Urinary bladder (tissue), 4 donors: Measurements from ENCODE around the gene HRAS. TPM values are rescaled to one million over a fixed set of nuclear protein-coding genes. Genes with fewer than 3 reads are reported as not detected.
"Not testable (repeated sequence)": the region's sequence is repeated elsewhere in the genome, so short reads cannot be mapped to it uniquely, and the experiment has no call there.

ENCODE experiments used
- DNase-seq: peaks from one replicate; pipeline ENCODE4 v3.0.0-alpha.2; 2015; ENCODE audit errors: extremely low spot score
- H3K27ac ChIP-seq: one replicate; pipeline ENCODE4 v1.5.1; 2013; ENCODE audit warnings: low read depth, mild to moderate bottlenecking, moderate library complexity
- H3K36me3 ChIP-seq: one replicate; pipeline ENCODE4 v1.6.1; 2013; ENCODE audit warnings: mild to moderate bottlenecking, moderate library complexity; ENCODE audit not compliant: insufficient read depth
- H3K4me1 ChIP-seq: one replicate; pipeline ENCODE4 v1.6.1; 2013; ENCODE audit warnings: mild to moderate bottlenecking, moderate library complexity; ENCODE audit not compliant: insufficient read depth
- H3K4me3 ChIP-seq: one replicate; pipeline ENCODE4 v1.5.1; 2013; ENCODE audit warnings: low read depth, low read length
- WGBS: extraction: QIAGEN DNeasy Blood & Tissue Kit; methylation state at CpG from one replicate; pipeline ENCODE4 v1.1.7; 2013; 5-methylcytosine and 5-hydroxymethylcytosine counted together
- polyA plus RNA-seq: library from polyadenylated mRNA; stranded (reverse); fragments of 200-250 nt; gene quantifications from one replicate; pipeline ENCODE4 v1.2.3, GENCODE V29; 2013
- total RNA-seq: library from RNA; depleted of rRNA; stranded (reverse); fragments of >200 nt; gene quantifications from one replicate; pipeline ENCODE4 v1.2.3, GENCODE V29; 2014
- donor health status: healthy with polysubstance abuse.
- donor health status: healthy.

Gene HRAS
- total and polyA plus RNA-seq, 2 donors: 8.7 to 79.0 TPM

DNA sequence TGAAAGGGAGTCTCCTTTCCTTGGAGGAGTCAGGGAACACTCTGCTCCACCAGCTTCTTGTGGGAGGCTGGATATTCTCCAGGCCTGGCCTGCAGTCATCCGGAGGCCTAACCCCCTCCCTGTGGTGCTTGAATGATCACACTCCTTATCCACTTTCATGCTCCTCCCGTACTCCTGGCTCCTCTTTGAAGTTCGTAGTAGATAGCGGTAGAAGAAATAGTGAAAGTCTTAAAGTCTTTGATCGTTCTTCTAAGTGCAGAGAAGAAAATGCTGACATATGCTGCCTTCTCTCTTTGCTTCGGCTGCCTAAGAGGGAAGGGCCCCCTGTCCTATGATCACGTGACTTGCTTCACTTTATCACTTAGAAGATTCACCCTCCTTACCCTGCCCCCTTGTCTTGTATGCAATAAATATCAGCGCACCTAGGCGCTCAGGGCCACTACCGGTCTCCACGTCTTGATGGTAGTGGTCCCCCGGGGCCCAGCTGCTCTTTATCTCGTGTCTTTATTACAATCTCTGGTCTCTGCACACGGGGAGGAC is 38.7 kb upstream of the HRAS start:
- not testable (repeated sequence) for H3K4me3 ChIP-seq, H3K27ac ChIP-seq, H3K36me3 ChIP-seq, H3K4me1 ChIP-seq
- peak; percentile 28 for DNase-seq
- 64% methylated on average over 14 of the region's 14 CpGs for WGBS

DNA sequence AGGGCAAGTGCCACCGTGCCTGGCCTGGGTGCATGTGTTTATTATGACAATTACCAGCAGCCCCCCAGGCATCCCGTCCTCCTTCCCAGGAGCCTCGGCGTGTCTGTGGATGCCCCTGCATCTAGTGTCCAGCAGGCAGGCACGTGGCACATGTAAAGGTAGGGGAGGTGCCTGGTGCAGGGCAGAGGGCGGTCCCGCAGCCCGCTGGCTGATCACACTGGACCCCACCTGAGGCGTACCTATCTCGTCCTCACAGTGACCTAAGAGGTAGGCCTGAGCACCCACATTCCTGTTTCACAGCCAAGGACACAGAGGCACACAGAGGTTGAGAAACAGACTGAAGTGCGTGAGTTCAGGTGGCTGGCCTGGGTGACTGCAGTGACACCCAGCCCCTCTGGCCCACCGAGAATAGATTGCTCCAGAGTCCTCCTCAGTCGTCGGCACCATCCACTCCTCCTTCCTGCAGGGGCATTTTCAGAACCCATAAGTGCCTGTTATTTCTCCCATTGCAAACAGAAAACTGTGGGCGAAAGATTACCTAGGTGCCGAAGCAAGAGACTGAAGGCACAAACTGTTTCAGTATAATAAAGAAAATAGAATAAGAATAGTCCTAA is 37.9 kb upstream of the HRAS start:
- no peak for DNase-seq
- no peak overlapping the region for H3K27ac ChIP-seq
- H3K4me3 ChIP-seq: no peak overlapping the region
- H3K4me1 ChIP-seq: peaks cover 3% of the 10 kb centered on the region
- H3K36me3 ChIP-seq: no peaks in the 10 kb centered on the region
- WGBS: 94% methylated on average over 16 of the region's 16 CpGs

DNA sequence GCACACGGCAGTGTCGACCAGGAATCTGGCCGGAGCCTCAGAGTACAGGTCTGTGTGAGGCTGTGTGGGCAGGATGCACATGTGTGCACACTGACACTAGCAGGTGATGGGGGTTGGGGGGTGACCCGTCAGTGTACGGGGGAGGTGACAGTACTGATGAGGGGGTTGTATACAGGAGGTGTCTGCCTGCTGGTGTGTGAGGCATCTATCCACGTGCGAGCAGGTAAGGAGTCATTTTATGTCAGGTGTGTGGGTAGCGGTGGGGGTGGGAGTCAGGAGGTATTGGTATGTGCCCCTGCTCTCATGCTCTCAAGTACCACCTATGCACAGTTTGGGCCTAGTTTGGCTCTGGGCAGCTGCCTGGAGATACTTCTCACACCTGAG is 36.4 kb upstream of the HRAS start:
- DNase-seq: no peak
- no peak overlapping the region for H3K4me3 ChIP-seq
- WGBS: 72% methylated on average over 8 of the region's 8 CpGs
- no peak overlapping the region for H3K27ac ChIP-seq
- H3K36me3 ChIP-seq: no peaks in the 10 kb centered on the region
- H3K4me1 ChIP-seq: peaks cover 2% of the 10 kb centered on the region

DNA sequence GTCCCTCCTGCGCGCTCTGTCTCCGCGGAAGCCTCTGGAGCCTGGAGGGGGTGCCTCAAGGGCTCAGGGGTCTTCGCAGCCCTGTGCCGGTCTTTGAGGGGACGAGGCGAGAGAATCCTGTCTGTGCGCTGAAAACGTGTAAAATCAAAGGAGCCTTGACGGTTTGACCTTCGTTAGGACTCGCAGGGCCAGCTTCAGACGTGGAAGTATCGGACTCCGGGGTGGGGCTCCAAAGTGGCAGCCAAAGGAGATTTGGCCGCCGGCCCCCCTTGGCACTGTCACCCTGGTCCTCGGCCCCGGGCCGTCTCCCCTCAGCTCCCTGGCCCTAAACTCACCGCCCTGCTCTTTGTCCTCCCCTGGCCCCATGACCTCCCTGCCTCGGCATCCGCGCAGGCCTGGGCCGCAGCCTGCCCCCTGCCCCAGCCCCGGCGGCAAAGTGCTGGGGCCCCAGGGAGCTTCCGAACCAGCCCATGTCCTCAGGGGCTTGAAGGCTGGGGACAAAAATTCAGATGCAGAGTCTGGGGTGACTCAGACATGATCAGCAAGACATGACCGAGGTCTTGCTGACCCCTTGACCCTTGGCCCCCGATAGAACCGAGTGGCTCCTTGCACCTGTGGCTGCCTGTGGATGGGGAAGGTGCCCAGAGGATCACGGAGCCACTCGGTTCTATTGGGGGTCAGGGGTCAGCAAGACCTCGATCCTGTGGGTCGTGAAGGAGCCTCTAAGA is 33.9 kb upstream of the HRAS start:
- WGBS: 39% methylated on average over 36 of the region's 36 CpGs
- H3K4me3 ChIP-seq: peak overlapping the region; percentile 66
- no peak for DNase-seq
- H3K27ac ChIP-seq: peak overlapping the region; percentile 80
- peaks cover under 1% of the 10 kb centered on the region for H3K4me1 ChIP-seq
- H3K36me3 ChIP-seq: no peaks in the 10 kb centered on the region

DNA sequence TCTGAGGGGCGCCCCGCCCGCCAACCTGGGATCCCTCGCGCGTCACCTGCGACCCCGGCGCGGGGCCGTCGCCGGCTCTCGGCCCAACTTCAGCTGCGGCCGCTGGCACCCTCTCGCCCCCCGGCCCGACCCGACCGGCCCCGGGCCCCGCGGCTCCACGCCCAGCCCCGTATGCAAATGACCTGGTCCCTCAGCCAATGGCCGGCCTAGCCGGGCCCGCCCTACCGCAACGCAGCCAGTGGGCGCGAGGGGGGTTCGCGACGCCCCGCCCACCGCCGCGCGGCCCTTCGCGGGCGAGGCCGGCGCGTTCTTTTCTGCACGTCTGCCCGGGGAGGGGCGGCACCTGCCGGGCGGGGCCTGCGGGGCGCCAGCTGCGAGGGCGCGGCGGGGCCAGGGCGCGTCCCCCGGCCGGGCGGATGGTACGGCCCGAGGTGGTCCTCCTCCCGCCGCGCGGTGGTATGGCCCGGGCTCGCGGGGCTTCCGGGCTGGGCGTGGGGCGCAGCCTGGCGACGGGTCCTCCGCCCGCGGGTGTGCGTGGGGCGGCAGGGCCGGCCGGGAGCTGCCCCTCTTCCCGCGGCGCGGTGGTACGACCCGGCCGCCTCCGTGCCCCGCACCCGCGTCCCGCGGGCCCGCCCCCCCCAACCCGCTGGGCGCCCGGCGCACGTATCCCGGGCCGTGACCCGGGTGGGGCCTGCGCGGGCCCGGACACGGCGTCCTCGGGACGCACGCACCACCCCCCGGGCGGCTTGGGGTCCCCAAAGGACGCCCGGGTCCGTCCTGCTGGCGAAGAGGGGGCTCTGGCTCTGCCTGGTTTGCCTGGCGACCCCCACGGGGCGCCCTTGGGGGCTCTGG is 33.2 kb upstream of the HRAS start:
- WGBS: 1% methylated on average over 123 of the region's 123 CpGs
- DNase-seq: peak; percentile 74
- peak overlapping the region; percentile 66 for H3K4me3 ChIP-seq
- no peaks in the 10 kb centered on the region for H3K36me3 ChIP-seq
- no peaks in the 10 kb centered on the region for H3K4me1 ChIP-seq
- H3K27ac ChIP-seq: peak overlapping the region; percentile 80

DNA sequence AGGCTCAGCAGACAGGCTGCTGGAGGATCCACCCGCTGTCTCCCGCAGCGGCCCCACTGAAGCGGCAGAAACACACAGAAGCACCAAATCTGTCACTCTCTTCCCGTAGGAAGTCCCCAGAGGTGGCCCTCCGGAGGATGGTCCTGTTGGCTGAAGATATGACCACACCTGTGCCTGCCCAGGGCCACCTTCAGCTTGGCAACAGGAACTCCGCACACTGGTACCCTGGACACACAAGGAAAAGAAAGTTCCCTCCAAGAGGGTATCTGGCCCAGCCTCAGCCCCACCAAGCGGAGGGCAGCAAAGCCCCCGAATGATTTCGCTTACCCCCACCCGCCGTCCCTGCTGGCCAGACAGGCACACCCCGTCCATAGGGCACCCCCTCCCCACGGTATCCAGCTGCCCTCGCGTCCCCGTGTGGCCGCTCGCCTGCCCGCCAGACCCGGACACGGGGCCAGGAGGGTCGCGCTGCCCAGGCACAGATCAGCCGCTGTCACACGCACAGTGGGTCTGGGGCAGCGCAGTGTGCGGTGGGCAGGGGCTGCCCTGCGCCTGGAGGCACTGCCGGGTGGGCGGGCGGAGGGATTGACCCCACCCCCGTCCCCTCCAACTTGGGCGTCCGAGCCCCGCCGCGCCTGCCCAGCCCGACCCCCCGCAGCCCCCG is 32.4 kb upstream of the HRAS start:
- DNase-seq: no peak
- peak overlapping the region; percentile 66 for H3K4me3 ChIP-seq
- peak overlapping the region; percentile 71 for H3K27ac ChIP-seq
- WGBS: 22% methylated on average over 41 of the region's 41 CpGs
- H3K36me3 ChIP-seq: no peaks in the 10 kb centered on the region
- no peaks in the 10 kb centered on the region for H3K4me1 ChIP-seq

DNA sequence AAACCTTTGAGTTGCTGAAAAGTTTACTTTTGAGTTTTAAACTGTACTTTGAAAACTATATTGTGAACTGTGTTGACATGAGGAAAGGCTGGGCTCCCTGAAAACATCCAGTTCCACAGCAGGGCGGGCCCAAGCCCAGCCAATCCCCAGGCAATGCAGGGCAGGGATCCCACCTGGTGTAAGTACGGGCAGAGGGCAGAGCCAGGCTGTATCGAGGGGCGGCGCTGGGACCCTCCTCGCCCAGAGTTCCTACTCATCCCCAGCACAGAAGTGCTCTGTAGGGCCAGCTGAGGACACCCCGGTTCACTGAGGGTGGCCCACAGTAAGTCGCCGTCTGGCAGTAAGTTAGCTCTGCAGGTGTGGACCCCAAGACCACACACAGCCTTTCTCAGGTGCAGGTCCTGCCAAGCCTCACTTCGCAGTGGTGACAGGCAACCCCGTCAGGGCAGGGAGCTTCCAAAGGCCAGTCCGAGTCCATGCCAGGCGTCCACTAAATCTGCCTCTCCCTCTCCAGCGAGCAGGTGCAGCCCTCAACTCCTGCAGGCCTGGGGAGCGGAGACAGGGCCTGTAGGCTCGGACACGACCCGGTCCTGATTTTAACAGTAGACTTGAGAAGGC is 31.7 kb upstream of the HRAS start:
- H3K36me3 ChIP-seq: no peaks in the 10 kb centered on the region
- H3K4me1 ChIP-seq: no peaks in the 10 kb centered on the region
- 90% methylated on average over 18 of the region's 18 CpGs for WGBS
- DNase-seq: no peak
- H3K27ac ChIP-seq: no peak overlapping the region
- H3K4me3 ChIP-seq: no peak overlapping the region

DNA sequence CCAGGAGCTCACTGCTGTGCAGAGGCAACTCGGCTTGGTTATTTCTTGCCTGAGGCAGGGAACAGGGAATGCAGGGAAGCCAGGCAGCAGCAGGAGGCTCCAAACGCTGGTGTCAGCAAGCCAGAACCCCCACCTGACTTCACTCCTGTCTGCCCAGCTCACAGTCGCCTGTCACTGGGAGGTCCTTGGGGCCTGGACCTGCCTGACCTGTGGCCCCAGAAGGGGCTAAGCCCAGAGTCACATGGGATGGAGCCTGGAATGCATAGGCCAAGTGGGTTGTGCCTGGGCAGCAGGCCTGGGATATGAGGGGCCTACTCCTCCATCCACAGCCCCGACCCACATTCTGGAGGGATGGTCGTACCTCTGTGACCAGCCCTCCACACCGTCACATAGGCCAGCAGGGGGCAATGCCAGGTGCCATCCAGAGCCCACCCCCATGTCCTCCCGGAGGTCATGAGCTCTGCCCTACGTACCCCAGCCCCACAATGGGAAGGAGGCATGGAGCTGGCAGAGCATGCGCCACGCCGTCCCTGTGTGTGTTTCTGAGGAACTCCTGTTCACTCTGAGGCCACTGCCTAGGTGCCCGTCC is 30.6 kb upstream of the HRAS start:
- Histone ChIP-seq H3K4me3 (no peak overlapping the region), H3K27ac (no peak overlapping the region), H3K36me3 (no peaks in the 10 kb centered on the region), H3K4me1 (no peaks in the 10 kb centered on the region)
- no peak for DNase-seq
- WGBS: 84% methylated on average over 12 of the region's 12 CpGs

DNA sequence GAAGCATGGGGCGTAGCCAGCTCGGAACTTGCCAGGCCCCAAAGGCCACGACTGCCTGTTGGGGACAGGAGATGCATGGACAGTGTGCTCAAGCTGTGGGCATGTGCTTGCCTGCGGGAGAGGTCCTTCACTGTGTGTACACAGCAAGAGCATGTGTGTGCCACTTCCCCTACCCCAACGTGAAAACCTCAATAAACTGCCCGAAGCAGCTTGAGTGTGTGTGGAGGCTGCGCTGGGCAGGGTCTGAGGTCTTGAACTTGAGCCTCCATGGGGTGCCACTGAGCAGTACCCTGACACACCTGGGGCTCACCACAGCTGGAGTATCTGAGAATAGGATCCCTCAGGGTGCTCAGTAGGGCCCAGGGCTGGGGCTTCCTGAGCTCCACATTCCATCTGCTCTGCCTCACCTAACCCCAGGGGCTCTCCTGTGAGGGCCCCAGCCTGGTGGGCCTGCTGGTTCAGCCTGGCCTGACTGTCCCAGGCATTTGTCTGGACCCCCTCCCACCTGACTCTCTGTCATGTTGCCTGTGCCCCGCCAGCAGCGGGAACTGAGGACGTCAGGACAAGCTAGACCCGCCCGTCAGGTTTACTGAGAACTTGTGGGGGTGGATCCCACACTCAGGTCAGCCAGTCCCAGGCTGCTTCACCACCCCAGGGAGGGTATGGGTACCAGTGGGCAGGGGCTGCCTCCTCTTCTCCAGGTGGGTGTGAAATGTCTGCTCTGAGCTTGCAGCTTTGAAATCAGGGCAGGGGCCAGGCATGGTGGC is 28.6 kb upstream of the HRAS start:
- DNase-seq: no peak
- Histone ChIP-seq H3K4me1 (no peaks in the 10 kb centered on the region), H3K27ac (no peak overlapping the region), H3K36me3 (no peaks in the 10 kb centered on the region), H3K4me3 (no peak overlapping the region)
- 79% methylated on average over 12 of the region's 12 CpGs for WGBS

DNA sequence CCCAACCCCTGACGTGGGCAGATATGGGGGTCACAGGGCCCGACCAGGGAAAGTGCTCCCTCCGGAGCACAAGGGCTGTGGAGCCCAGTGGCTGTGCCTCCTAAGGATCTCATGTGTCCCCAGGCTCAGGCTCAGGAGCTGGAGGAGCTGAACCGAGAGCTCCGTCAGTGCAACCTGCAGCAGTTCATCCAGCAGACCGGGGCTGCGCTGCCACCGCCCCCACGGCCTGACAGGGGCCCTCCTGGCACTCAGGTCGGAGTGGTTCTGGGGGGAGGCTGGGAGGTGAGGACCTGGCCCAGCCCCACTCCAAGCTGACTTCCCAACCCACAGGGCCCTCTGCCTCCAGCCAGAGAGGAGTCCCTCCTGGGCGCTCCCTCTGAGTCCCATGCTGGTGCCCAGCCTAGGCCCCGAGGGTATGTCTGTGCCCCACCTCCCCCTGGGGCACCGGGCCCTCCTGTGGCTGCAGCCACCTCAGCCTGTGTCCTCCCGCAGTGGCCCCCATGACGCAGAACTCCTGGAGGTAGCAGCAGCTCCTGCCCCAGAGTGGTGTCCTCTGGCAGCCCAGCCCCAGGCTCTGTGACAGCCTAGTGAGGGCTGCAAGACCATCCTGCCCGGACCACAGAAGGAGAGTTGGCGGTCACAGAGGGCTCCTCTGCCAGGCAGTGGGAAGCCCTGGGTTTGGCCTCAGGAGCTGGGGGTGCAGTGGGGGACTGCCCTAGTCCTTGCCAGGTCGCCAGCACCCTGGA is 27.9 kb upstream of the HRAS start:
- WGBS: 88% methylated on average over 18 of the region's 18 CpGs

DNA sequence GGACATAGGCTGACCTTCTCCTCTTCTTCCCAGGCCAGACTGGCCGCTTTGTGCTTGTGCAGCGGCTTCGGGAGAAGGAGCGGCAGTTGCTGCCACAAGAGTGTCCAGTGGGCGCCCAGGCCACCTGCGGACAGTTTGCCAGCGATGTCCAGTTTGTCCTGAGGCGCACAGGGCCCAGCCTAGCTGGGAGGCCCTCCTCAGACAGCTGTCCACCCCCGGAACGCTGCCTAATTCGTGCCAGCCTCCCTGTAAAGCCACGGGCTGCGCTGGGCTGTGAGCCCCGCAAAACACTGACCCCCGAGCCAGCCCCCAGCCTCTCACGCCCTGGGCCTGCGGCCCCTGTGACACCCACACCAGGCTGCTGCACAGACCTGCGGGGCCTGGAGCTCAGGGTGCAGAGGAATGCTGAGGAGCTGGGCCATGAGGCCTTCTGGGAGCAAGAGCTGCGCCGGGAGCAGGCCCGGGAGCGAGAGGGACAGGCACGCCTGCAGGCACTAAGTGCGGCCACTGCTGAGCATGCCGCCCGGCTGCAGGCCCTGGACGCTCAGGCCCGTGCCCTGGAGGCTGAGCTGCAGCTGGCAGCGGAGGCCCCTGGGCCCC is 26.8 kb upstream of the HRAS start:
- WGBS: 94% methylated on average over 29 of the region's 29 CpGs

More for the DNA sequence above, 27.9 kb upstream of the HRAS start:
- Histone ChIP-seq H3K27ac (no peak overlapping the region), H3K36me3 (no peaks in the 10 kb centered on the region), H3K4me3 (no peak overlapping the region), H3K4me1 (no peaks in the 10 kb centered on the region)
- DNase-seq: no peak

More for the DNA sequence above, 26.8 kb upstream of the HRAS start:
- no peaks in the 10 kb centered on the region for H3K36me3 ChIP-seq
- H3K4me3 ChIP-seq: no peak overlapping the region
- H3K4me1 ChIP-seq: no peaks in the 10 kb centered on the region
- DNase-seq: no peak
- H3K27ac ChIP-seq: no peak overlapping the region
